Right atrium auricular region (tissue), 2 donors: ENCODE measurements around the gene NAALAD2. TPM values are rescaled to one million over a fixed set of nuclear protein-coding genes. Genes with fewer than 3 reads are reported as not detected.

Experiments
- DNase-seq: peaks from one replicate; pipeline ENCODE4 v3.0.0-alpha.2; 2019; ENCODE audit warnings: low spot score
- H3K27ac ChIP-seq, 2 donors: fragments of 200-600 bp; sonication (generic); 1 replicate in 1 of 2; 2 replicates in 1 of 2; pipeline ENCODE4 v1.5.1; 2016 to 2019
- H3K27me3 ChIP-seq, 2 donors: fragments of 200-600 bp; sonication (generic); one replicate each; pipeline versions ENCODE4 v1.5.1 to v1.6.0; 2017 to 2019
- H3K36me3 ChIP-seq: fragments of 200-600 bp; sonication (generic); one replicate; pipeline ENCODE4 v1.5.1; 2016
- H3K4me1 ChIP-seq, 2 donors: fragments of 200-600 bp; sonication (generic); one replicate each; pipeline versions ENCODE4 v1.5.1 to v1.6.0; 2017 to 2019
- H3K4me3 ChIP-seq, 2 donors: fragments of 200-600 bp; sonication (generic); 1 replicate in 1 of 2; 2 replicates in 1 of 2; pipeline ENCODE4 v1.5.1; 2017 to 2019; ENCODE audit warnings: mild to moderate bottlenecking in 1 of 2, moderate library complexity in 1 of 2
- H3K9me3 ChIP-seq, 2 donors: fragments of 200-600 bp; sonication (generic); one replicate each; pipeline ENCODE4 v1.5.1; 2019
- total RNA-seq, 2 donors: library from RNA; depleted of rRNA; stranded (reverse); fragments of >200 nt; gene quantifications; one replicate each; pipeline ENCODE4 v1.1.0, GENCODE V29; 2016
- TF ChIP-seq, protein P1 (sequence below), 2 donors: fragments of 200-600 bp; sonication (generic); IDR thresholded peaks; one replicate each; pipeline ENCODE4 v1.5.1; 2019; ENCODE audit warnings: antibody characterized with exemption in 2 of 2

The NAALAD2 gene
- total RNA-seq, 2 donors from 2014 or later = 0.83 to 6.0 TPM

DNA sequence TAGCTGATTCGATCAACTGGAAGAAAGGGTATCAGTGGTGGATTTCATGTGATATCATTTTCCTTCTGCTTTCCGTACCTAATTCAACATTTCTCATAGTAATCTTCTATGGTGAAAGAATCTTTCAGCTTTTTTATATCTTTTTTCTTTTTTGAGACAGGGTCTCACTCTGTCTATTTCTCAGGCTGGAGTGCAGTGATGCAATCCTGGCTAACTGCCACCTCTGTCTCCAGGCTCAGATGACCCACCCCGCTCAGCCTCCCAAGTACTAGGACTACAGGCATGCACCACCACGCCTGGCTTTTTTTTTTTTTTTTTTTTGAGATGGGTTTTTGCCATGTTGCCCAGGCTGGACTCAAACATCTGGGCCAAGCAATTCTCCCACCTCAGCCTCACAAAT lies 107.0 kb downstream of the NAALAD2 start:
- Histone ChIP-seq H3K36me3 (no peaks in the 10 kb centered on the region), H3K4me1 (no peaks in the 10 kb centered on the region), H3K27ac (no peak overlapping the region), H3K4me3 (no peak overlapping the region), H3K27me3 (no peaks in the 10 kb centered on the region), H3K9me3 (no peaks in the 10 kb centered on the region)
- TF ChIP-seq, protein P1, sequence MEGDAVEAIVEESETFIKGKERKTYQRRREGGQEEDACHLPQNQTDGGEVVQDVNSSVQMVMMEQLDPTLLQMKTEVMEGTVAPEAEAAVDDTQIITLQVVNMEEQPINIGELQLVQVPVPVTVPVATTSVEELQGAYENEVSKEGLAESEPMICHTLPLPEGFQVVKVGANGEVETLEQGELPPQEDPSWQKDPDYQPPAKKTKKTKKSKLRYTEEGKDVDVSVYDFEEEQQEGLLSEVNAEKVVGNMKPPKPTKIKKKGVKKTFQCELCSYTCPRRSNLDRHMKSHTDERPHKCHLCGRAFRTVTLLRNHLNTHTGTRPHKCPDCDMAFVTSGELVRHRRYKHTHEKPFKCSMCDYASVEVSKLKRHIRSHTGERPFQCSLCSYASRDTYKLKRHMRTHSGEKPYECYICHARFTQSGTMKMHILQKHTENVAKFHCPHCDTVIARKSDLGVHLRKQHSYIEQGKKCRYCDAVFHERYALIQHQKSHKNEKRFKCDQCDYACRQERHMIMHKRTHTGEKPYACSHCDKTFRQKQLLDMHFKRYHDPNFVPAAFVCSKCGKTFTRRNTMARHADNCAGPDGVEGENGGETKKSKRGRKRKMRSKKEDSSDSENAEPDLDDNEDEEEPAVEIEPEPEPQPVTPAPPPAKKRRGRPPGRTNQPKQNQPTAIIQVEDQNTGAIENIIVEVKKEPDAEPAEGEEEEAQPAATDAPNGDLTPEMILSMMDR (IDR thresholded peaks at IDR 0.05) = no peak
- no peak for DNase-seq

Other genes with a start within 250 kb of the NAALAD2 start
- not detected for gene TRIM49D1, start 212.4 kb upstream of the NAALAD2 start, total RNA-seq
- not detected for gene TRIM49D2, start 210.6 kb upstream of the NAALAD2 start, total RNA-seq
- not detected for gene TRIM64, start 168.6 kb upstream of the NAALAD2 start, total RNA-seq
- not detected for gene TRIM49C, start 103.6 kb upstream of the NAALAD2 start, total RNA-seq
- not detected for gene UBTFL1, start 48.7 kb upstream of the NAALAD2 start, total RNA-seq
- 10 to 100 TPM; 40.4 to 49.2 TPM for gene CHORDC1, start 88.4 kb downstream of the NAALAD2 start, total RNA-seq